Transverse colon (tissue), 4 donors: ENCODE results near the gene SOX5. TPM values are rescaled to one million over a fixed set of nuclear protein-coding genes. Genes with fewer than 3 reads are reported as not detected.

Experiments
- DNase-seq: peaks from one replicate; pipeline ENCODE4 v3.0.0-alpha.2; 2019
- H3K27ac ChIP-seq, 4 donors: fragments of 200-600 bp; sonication (generic); 2 replicates each; pipeline ENCODE4 v1.5.1; 2016 to 2018; ENCODE audit warnings: inconsistent platforms in 4 of 4
- H3K27me3 ChIP-seq: fragments of 200-600 bp; sonication (generic); 2 replicates; pipeline ENCODE4 v1.5.1; 2017; ENCODE audit warnings: inconsistent platforms
- H3K36me3 ChIP-seq, 4 donors: fragments of 200-600 bp; sonication (generic); 2 replicates each; pipeline ENCODE4 v1.5.1; 2017 to 2019; ENCODE audit warnings: inconsistent platforms in 4 of 4
- H3K4me1 ChIP-seq, 4 donors: fragments of 200-600 bp; sonication (generic); 2 replicates each; pipeline ENCODE4 v1.5.1; 2017 to 2020; ENCODE audit warnings: inconsistent platforms in 4 of 4
- H3K4me3 ChIP-seq, 4 donors: fragments of 200-600 bp; sonication (generic); 1 replicate in 1 of 4; 2 replicates in 3 of 4; pipeline versions ENCODE4 v1.5.1 to v1.6.1; 2017 to 2019; ENCODE audit warnings: inconsistent platforms in 4 of 4
- H3K9me3 ChIP-seq, 2 donors: fragments of 200-600 bp; sonication (generic); 2 replicates each; pipeline ENCODE4 v1.5.1; 2017 to 2019; ENCODE audit warnings: inconsistent platforms in 2 of 2
- EP300 ChIP-seq: sonication (generic); formaldehyde crosslinking; IDR thresholded peaks from one replicate; pipeline ENCODE4 v1.6.1; 2017; ENCODE audit warnings: antibody characterized with exemption, low read depth
- POLR2A ChIP-seq: fragments of 450-650 bp; IDR thresholded peaks from one replicate; pipeline ENCODE4 v1.6.1; 2016; ENCODE audit warnings: antibody characterized with exemption, mild to moderate bottlenecking, moderate library complexity
- POLR2AphosphoS5 ChIP-seq, 3 donors: sonication (generic); formaldehyde crosslinking; IDR thresholded peaks; one replicate each; pipeline ENCODE4 v1.6.1; 2016; ENCODE audit warnings: antibody characterized with exemption in 3 of 3
- WGBS, 2 donors: methylation state at CpG; one replicate each; pipeline ENCODE4 v1.1.5; 2018; ENCODE audit warnings: low coverage in 1 of 2; 5-methylcytosine and 5-hydroxymethylcytosine counted together
- in situ Hi-C, 4 donors: fragments of 200-750 bp; cut with MboI; loops; one replicate each; pipeline versions ENCODE4 v1.15.0 to v1.15.1; 2017; ENCODE audit warnings: low sequenced_read_pairs in 3 of 4, low pct_ligation_motif_present in 1 of 4, low pct_unique_long_range_greater_than_20kb in 1 of 4
- intact Hi-C: fragments of 100-400 bp; cut with DNase I; formaldehyde crosslinking; loops from one replicate; pipeline ENCODE4 v1.15.1; 2023; ENCODE audit warnings: low total_unique reads
- total RNA-seq, 4 donors: library from RNA; depleted of rRNA; stranded (reverse); fragments of >200 nt; gene quantifications; one replicate each; pipeline ENCODE4 v1.1.0, GENCODE V29; 2016
- TF ChIP-seq, protein P1 (sequence below), 5 experiments: fragments of 200-600 bp in 3 of 5; fragments of 450-650 bp in 2 of 5; sonication (generic) in 3 of 5; IDR thresholded peaks; 1 replicate in 2 of 5; 2 replicates in 3 of 5; pipeline ENCODE4 v1.5.1; 2016 to 2017; ENCODE audit warnings: antibody characterized with exemption in 5 of 5, inconsistent platforms in 3 of 5, mild to moderate bottlenecking in 2 of 5, moderate library complexity in 1 of 5

Gene SOX5
- total RNA-seq, 4 donors from 2014 or later, result 1.00 to 9.8 (median 3.2) TPM

DNA sequence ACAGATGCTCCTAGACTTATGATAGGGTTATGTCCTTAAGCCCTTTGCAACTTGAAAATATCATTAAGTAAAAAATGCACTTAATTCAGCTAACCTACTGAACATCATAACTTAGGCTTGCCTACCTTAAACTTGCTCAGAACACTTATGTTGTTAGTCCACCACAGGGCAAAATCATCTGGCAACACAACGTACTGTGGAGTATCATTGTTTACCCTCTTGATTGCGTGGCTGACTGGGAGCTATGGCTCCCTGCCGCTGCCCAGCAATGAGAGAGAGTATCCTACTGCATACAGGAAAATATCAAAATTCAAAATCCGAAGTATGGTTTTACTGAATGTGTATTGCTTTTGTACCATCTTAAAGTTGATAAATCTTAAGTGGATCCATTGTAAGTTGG is 105.5 kb downstream of the SOX5 start:
- TF ChIP-seq EP300 (no peak), POLR2AphosphoS5 (IDR thresholded peaks at IDR 0.05) (no peak), POLR2A (no peak)
- TF ChIP-seq, protein P1, sequence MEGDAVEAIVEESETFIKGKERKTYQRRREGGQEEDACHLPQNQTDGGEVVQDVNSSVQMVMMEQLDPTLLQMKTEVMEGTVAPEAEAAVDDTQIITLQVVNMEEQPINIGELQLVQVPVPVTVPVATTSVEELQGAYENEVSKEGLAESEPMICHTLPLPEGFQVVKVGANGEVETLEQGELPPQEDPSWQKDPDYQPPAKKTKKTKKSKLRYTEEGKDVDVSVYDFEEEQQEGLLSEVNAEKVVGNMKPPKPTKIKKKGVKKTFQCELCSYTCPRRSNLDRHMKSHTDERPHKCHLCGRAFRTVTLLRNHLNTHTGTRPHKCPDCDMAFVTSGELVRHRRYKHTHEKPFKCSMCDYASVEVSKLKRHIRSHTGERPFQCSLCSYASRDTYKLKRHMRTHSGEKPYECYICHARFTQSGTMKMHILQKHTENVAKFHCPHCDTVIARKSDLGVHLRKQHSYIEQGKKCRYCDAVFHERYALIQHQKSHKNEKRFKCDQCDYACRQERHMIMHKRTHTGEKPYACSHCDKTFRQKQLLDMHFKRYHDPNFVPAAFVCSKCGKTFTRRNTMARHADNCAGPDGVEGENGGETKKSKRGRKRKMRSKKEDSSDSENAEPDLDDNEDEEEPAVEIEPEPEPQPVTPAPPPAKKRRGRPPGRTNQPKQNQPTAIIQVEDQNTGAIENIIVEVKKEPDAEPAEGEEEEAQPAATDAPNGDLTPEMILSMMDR (IDR thresholded peaks at IDR 0.05), result no peak
- Histone ChIP-seq H3K27ac (no peak overlapping the region), H3K9me3 (no peaks in the 10 kb centered on the region), H3K27me3 (no peaks in the 10 kb centered on the region), H3K4me1 (no peaks in the 10 kb centered on the region), H3K36me3 (no peaks in the 10 kb centered on the region), H3K4me3 (no peak overlapping the region)
- in situ Hi-C loops (no loop called here), intact Hi-C loops (no loop called here)
- WGBS, 2 donors, result 93 to 97% methylated on average over 4 of the region's 4 CpGs
- DNase-seq, result no peak

DNA sequence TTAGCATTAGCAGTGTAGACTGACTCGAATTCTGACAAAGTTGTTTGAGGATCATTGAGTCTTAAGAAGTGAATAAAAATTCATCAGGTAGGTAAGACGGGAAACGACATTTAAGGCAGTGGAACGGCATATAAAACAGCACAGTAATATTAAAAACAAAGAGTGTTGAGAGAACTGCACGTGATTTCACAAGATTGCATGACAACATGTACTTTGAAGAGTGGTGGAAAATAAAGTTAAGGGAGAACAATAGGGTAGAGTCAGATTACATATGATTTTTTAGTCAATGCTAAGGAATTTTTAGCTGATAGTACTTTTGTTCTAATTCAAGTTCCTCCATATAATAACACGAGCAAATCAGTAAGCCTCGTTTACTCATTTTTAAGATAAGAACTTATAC is 115.4 kb downstream of the SOX5 start:
- WGBS, 2 donors, result 74 to 79% methylated on average over 7 of the region's 7 CpGs
- in situ Hi-C loops, result no loop called here
- no peak overlapping the region for H3K27ac ChIP-seq
- H3K27me3 ChIP-seq, result no peaks in the 10 kb centered on the region
- intact Hi-C loops, result no loop called here
- no peaks in the 10 kb centered on the region for H3K9me3 ChIP-seq
- DNase-seq, result no peak
- TF ChIP-seq EP300 (no peak), POLR2A (no peak), POLR2AphosphoS5 (IDR thresholded peaks at IDR 0.05) (no peak)
- TF ChIP-seq, protein P1 (IDR thresholded peaks at IDR 0.05), result no peak
- no peaks in the 10 kb centered on the region for H3K36me3 ChIP-seq
- no peak overlapping the region for H3K4me3 ChIP-seq
- H3K4me1 ChIP-seq, result no peaks in the 10 kb centered on the region

DNA sequence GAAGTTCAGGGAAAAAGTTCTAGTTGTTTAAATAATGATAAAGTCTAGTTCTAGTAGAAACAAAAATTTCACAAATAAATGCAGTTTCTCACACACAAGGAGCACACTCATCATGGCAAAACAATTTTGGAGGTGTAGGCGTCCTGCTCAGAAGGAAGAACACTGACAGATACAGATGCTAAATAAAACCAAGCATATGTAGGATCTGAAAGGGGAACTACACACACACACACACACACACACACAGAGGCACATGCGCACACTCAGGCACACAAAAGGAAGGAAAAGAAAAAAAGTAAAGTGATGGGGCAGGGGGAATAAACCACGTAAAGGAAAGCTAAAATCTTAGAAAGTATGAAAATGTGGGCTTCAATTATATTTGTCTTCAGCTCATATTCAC is 117.7 kb downstream of the SOX5 start:
- WGBS, 2 donors, result 60 to 71% methylated on average over 3 of the region's 3 CpGs
- no peaks in the 10 kb centered on the region for H3K27me3 ChIP-seq
- no peaks in the 10 kb centered on the region for H3K36me3 ChIP-seq
- TF ChIP-seq, protein P1 (IDR thresholded peaks at IDR 0.05), result no peak
- no peak for TF ChIP-seq EP300
- no peak for TF ChIP-seq POLR2AphosphoS5 (IDR thresholded peaks at IDR 0.05)
- TF ChIP-seq POLR2A, result no peak
- no peak overlapping the region for H3K4me3 ChIP-seq
- no peaks in the 10 kb centered on the region for H3K9me3 ChIP-seq
- no peaks in the 10 kb centered on the region for H3K4me1 ChIP-seq
- intact Hi-C loops, result no loop called here
- no peak overlapping the region for H3K27ac ChIP-seq
- no peak for DNase-seq
- in situ Hi-C loops, result no loop called here

DNA sequence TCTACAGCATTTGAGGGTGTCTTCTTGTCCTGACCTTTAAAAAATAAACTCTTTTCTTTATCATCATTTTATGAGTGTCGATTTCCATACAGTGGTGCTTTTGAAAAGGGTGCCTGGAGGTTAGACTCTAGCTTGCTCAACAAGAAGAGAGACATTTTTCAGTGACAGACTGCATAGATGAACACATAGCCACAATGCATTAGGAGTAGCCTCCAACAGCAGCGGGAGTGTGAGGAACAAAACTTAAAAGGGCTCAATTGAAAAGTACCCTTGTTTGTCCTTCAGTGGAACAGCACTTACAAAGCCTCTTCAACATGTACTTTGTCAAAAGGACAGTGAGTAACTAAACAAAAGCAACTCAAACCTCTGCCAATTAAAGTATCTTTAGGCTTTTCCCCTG is 119.3 kb downstream of the SOX5 start:
- intact Hi-C loops (no loop called here), in situ Hi-C loops (no loop called here)
- H3K36me3 ChIP-seq, result no peaks in the 10 kb centered on the region
- H3K4me3 ChIP-seq, result no peak overlapping the region
- no peak for DNase-seq
- no peaks in the 10 kb centered on the region for H3K4me1 ChIP-seq
- TF ChIP-seq POLR2A, result no peak
- TF ChIP-seq, protein P1 (IDR thresholded peaks at IDR 0.05), result no peak
- no peak for TF ChIP-seq EP300
- no peak for TF ChIP-seq POLR2AphosphoS5 (IDR thresholded peaks at IDR 0.05)
- no peaks in the 10 kb centered on the region for H3K27me3 ChIP-seq
- no peaks in the 10 kb centered on the region for H3K9me3 ChIP-seq
- H3K27ac ChIP-seq, result no peak overlapping the region
- 73 to 76% methylated on average over 2 of the region's 2 CpGs for WGBS, 2 donors
